RWPE2 (cell line): ENCODE measurements around the gene SH3RF1.

Experiments
- ATAC-seq: fragments of 200-7000 bp; cut with Tn5 transposase; 3 replicates; pipeline ENCODE4 v1.9.1; 2021; ENCODE audit warnings: low read depth
- DNase-seq: peaks from one replicate; pipeline ENCODE4 v3.0.0-alpha.2; 2020; ENCODE audit warnings: low spot score
- H3K27ac ChIP-seq: fragments of 450-650 bp; 2 replicates; pipeline ENCODE4 v1.5.1; 2017; ENCODE audit warnings: mild to moderate bottlenecking; ENCODE audit not compliant: poor library complexity, severe bottlenecking
- H3K27me3 ChIP-seq: fragments of 250-450 bp; sonication (Bioruptor Pico); 2 replicates; pipeline ENCODE4 v1.5.1; 2021; ENCODE audit warnings: mild to moderate bottlenecking, moderate library complexity; ENCODE audit not compliant: insufficient read depth, poor library complexity, severe bottlenecking
- H3K36me3 ChIP-seq: fragments of 250-450 bp; sonication (Bioruptor Pico); 2 replicates; pipeline ENCODE4 v1.5.1; 2020; ENCODE audit warnings: low read depth, mild to moderate bottlenecking, moderate library complexity
- H3K4me1 ChIP-seq: fragments of 250-450 bp; sonication (Bioruptor Pico); 2 replicates; pipeline ENCODE4 v1.5.1; 2021; ENCODE audit warnings: mild to moderate bottlenecking, moderate library complexity; ENCODE audit not compliant: insufficient read depth, poor library complexity, severe bottlenecking
- H3K4me3 ChIP-seq: fragments of 250-450 bp; sonication (Bioruptor Pico); 2 replicates; pipeline ENCODE4 v1.5.1; 2021; ENCODE audit warnings: mild to moderate bottlenecking, moderate library complexity; ENCODE audit not compliant: severe bottlenecking
- H3K9me3 ChIP-seq: fragments of 250-450 bp; sonication (Bioruptor Pico); 2 replicates; pipeline ENCODE4 v1.5.1; 2021; ENCODE audit warnings: mild to moderate bottlenecking, moderate library complexity; ENCODE audit not compliant: severe bottlenecking
- TF ChIP-seq, protein P1 (sequence below): fragments of 450-650 bp; IDR thresholded peaks from one replicate; pipeline ENCODE4 v1.5.1; 2017; ENCODE audit warnings: mild to moderate bottlenecking, moderate library complexity; ENCODE audit not compliant: poor library complexity, severe bottlenecking

SH3RF1 gene

DNA sequence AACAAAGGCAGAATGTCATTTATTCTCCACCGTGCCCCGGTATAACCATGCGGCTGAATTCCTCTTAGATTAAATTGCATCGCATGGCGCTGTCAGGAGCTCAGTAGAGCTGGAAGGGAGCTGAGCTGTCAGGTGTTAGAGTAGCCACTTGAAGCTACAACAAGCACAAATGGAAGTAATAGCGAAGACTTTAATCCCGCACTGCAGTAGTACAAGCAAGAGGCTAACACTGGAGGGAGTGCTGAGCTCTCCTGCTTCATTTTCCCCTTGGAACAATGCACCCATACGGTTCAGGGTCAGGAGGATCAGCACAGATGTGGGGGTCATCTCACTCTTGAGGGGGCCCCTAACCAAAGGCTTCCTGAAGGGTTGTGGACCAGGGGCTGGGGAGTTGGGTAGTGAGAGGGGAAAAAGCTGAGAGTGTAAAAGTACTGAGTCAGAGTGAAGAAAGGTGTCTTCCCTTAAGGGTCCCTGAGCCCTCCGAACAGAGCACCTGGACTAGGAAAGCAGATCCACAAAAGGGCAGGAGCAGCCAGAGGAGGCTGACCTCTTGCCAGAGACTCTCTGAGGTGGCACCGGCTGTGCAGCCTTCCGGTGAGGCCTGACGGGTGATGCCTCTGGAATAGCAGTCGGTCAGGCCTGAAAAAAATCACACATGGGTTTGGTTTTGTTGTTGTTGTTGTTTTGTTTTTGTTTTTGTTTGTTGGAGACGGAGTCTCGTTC is 224.7 kb downstream of the SH3RF1 start:
- Histone ChIP-seq H3K4me1 (no peaks in the 10 kb centered on the region), H3K27ac (no peak overlapping the region), H3K27me3 (no peaks in the 10 kb centered on the region), H3K36me3 (no peaks in the 10 kb centered on the region), H3K4me3 (no peak overlapping the region), H3K9me3 (no peaks in the 10 kb centered on the region)
- TF ChIP-seq, protein P1, sequence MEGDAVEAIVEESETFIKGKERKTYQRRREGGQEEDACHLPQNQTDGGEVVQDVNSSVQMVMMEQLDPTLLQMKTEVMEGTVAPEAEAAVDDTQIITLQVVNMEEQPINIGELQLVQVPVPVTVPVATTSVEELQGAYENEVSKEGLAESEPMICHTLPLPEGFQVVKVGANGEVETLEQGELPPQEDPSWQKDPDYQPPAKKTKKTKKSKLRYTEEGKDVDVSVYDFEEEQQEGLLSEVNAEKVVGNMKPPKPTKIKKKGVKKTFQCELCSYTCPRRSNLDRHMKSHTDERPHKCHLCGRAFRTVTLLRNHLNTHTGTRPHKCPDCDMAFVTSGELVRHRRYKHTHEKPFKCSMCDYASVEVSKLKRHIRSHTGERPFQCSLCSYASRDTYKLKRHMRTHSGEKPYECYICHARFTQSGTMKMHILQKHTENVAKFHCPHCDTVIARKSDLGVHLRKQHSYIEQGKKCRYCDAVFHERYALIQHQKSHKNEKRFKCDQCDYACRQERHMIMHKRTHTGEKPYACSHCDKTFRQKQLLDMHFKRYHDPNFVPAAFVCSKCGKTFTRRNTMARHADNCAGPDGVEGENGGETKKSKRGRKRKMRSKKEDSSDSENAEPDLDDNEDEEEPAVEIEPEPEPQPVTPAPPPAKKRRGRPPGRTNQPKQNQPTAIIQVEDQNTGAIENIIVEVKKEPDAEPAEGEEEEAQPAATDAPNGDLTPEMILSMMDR: no peak
- ATAC-seq: no peak
- DNase-seq: no peak

DNA sequence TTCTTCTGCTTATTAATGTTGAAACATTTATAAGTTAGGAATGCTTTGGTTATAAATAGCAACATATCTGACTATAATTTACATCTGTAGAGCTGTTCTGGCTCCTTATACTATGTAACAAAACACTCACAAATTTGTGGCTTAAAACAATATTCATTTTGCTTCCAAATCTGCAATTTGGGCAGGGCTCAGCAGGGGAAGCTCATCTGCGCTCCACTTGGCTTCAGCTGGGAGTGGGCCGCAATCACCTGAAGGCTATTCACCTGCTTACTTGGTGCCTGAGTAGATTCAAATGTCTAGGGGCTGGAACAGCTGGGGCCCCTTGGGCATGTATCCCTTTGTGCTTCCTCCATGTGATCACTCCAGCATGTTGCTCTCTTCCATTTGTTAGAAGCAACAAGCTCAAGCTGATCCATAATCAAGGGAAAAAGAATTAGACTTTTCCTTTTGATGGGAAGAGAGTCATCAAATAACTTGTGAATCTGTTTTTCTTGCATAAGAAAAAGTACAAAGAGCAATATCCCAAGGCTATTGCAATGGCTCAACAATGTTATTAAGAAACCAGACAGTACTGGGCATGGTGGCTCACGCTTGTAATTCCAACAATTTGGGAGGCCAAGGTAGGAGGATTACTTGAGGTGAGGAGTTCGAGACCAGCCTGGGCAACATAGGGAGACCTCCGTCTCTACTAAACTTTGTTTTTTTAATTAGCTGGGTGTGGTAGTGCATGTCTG is 225.9 kb downstream of the SH3RF1 start:
- H3K27me3 ChIP-seq: no peaks in the 10 kb centered on the region
- H3K36me3 ChIP-seq: no peaks in the 10 kb centered on the region
- TF ChIP-seq, protein P1: no peak
- H3K4me1 ChIP-seq: no peaks in the 10 kb centered on the region
- H3K4me3 ChIP-seq: no peak overlapping the region
- no peak for DNase-seq
- H3K9me3 ChIP-seq: no peaks in the 10 kb centered on the region
- no peak for ATAC-seq
- no peak overlapping the region for H3K27ac ChIP-seq
